OCI-LY7 (cell line): ENCODE measurements around the gene CD5L.

Source experiments
- CTCF ChIP-seq: fragments of 200-600 bp; sonication (generic); conservative IDR thresholded peaks from 2 replicates; pipeline ENCODE4 v1.5.1; 2014; ENCODE audit warnings: mild to moderate bottlenecking, antibody characterized with exemption, low read length, moderate library complexity, mixed read lengths
- EZH2phosphoT487 ChIP-seq: fragments of 200-600 bp; sonication (generic); IDR thresholded peaks from 2 replicates; pipeline ENCODE4 v1.6.1; 2018; ENCODE audit warnings: low read depth, borderline replicate concordance, mild to moderate bottlenecking, mixed run types, antibody characterized with exemption, low read length, moderate library complexity, mixed read lengths

- TF ChIP-seq CTCF, result no peak
- TF ChIP-seq EZH2phosphoT487, result no peak
These were observed 9.5 kb downstream of the CD5L start for GRCh38 chr1:157831968-157832626.
